Measurements from ENCODE around the gene SDHD. TPM values are rescaled to one million over a fixed set of nuclear protein-coding genes. Genes with fewer than 3 reads are reported as not detected.

The SDHD gene
- total and polyA plus RNA-seq, 2 donors from 2014 or later = 111 to 288 TPM

DNA sequence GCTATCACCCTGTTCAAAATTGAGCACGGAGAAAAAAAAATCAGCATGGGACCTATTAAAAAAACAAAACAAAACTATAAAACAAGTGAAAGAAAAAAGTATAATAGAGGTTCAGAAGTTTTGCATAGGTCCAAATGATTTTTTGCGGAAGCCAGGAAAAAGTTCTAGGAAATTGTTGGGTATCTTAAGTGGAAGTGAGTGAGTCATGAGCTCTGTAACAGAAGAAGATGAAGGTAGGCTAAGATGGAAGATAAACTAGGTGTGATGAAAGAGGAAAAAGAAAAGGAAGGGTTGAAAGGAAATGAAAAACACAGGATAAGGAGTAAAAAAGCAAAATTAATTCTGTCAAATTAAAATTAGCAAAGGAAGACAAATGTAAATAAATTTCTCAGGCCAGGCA, 27.8 kb downstream of the SDHD start:
- intact Hi-C loops (cut with DNase I) = no loop called here

DNA sequence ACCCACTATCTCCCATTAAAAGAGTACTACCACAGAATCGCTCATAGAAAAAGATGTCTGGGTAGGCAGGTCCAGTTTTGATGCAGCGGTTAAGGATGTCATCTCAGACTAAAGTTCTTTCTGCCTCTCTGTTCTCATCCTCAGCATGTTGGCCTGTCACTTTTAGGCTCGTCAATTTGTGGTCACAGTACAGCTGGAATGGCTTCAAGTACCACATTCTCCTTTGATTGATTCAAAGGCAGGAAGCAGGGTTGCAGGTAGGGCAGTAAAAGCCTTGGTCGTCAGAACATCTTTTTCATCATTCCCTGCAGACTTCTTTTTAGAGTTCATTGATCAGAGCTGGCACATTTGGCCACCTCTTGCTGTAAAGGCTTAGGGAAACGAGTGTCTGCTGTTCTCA, 28.7 kb downstream of the SDHD start:
- Histone ChIP-seq H3K27ac (ENCODE audit: low read depth in 2 of 2, low read length in 2 of 2) (no peak overlapping the region), H3K27me3 (ENCODE audit: control insufficient read depth, insufficient read depth, low read length) (no peaks in the 10 kb centered on the region), H3K9ac (ENCODE audit: low read length in 3 of 3) (no peak overlapping the region), H3K4me3 (ENCODE audit: low read length in 3 of 3) (no peak overlapping the region), H3K4me1 (ENCODE audit: control insufficient read depth in 2 of 3, insufficient read depth in 2 of 3, low read depth in 1 of 3, low read length in 3 of 3) (no peaks in the 10 kb centered on the region), H3K36me3 (ENCODE audit: control insufficient read depth in 2 of 3, insufficient read depth in 3 of 3, low read length in 3 of 3) (no peaks in the 10 kb centered on the region), H3K9me3 (ENCODE audit: control insufficient read depth in 2 of 3, insufficient read depth in 1 of 3, low read length in 3 of 3) (no peaks in the 10 kb centered on the region)
- DNase-seq = no peak
- intact Hi-C loops (cut with DNase I) = no loop called here
- no peak for FAIRE-seq
- TF ChIP-seq, protein P1, sequence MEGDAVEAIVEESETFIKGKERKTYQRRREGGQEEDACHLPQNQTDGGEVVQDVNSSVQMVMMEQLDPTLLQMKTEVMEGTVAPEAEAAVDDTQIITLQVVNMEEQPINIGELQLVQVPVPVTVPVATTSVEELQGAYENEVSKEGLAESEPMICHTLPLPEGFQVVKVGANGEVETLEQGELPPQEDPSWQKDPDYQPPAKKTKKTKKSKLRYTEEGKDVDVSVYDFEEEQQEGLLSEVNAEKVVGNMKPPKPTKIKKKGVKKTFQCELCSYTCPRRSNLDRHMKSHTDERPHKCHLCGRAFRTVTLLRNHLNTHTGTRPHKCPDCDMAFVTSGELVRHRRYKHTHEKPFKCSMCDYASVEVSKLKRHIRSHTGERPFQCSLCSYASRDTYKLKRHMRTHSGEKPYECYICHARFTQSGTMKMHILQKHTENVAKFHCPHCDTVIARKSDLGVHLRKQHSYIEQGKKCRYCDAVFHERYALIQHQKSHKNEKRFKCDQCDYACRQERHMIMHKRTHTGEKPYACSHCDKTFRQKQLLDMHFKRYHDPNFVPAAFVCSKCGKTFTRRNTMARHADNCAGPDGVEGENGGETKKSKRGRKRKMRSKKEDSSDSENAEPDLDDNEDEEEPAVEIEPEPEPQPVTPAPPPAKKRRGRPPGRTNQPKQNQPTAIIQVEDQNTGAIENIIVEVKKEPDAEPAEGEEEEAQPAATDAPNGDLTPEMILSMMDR (IDR thresholded peaks at IDR 0.05; ENCODE audit: borderline replicate concordance, extremely low read depth, insufficient read depth) = no peak

More for the DNA sequence above, 27.8 kb downstream of the SDHD start:
- Histone ChIP-seq H3K4me3 (ENCODE audit: low read length in 3 of 3) (no peak overlapping the region), H3K9ac (ENCODE audit: low read length in 3 of 3) (no peak overlapping the region), H3K4me1 (ENCODE audit: control insufficient read depth in 2 of 3, insufficient read depth in 2 of 3, low read depth in 1 of 3, low read length in 3 of 3) (no peaks in the 10 kb centered on the region), H3K27ac (ENCODE audit: low read depth in 2 of 2, low read length in 2 of 2) (no peak overlapping the region), H3K36me3 (ENCODE audit: control insufficient read depth in 2 of 3, insufficient read depth in 3 of 3, low read length in 3 of 3) (no peaks in the 10 kb centered on the region), H3K27me3 (ENCODE audit: control insufficient read depth, insufficient read depth, low read length) (no peaks in the 10 kb centered on the region), H3K9me3 (ENCODE audit: control insufficient read depth in 2 of 3, insufficient read depth in 1 of 3, low read length in 3 of 3) (no peaks in the 10 kb centered on the region)
- TF ChIP-seq, protein P1 (IDR thresholded peaks at IDR 0.05; ENCODE audit: borderline replicate concordance, extremely low read depth, insufficient read depth) = no peak
- FAIRE-seq = no peak
- DNase-seq = no peak

DNA sequence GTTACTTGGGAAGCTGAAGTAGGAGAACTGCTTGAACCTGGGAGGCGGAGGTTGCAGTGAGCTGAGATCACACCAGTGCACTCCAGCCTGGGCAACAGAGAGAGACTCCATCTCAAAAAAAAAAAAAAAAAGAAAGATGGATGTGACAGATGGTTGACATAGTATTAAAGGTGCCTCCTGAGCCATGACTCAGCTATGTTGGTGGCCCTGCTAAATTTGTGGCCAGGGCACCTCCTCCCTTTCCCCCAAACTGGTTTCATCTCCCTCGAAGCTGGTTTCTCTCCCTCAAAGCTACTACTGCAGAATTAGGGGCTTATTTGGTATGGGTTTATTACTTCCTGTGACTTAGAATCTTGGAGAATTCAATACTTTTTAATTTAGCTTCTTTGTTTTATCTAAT, 31.5 kb downstream of the SDHD start:
- no peak overlapping the region for H3K9ac ChIP-seq (ENCODE audit: low read length in 3 of 3)
- H3K4me3 ChIP-seq (ENCODE audit: low read length in 3 of 3) = no peak overlapping the region
- TF ChIP-seq, protein P1 (IDR thresholded peaks at IDR 0.05; ENCODE audit: borderline replicate concordance, extremely low read depth, insufficient read depth) = no peak
- no peaks in the 10 kb centered on the region for H3K9me3 ChIP-seq (ENCODE audit: control insufficient read depth in 2 of 3, insufficient read depth in 1 of 3, low read length in 3 of 3)
- DNase-seq (no peak), FAIRE-seq (no peak)
- no peak overlapping the region for H3K27ac ChIP-seq (ENCODE audit: low read depth in 2 of 2, low read length in 2 of 2)
- H3K27me3 ChIP-seq (ENCODE audit: control insufficient read depth, insufficient read depth, low read length) = no peaks in the 10 kb centered on the region
- no peaks in the 10 kb centered on the region for H3K4me1 ChIP-seq (ENCODE audit: control insufficient read depth in 2 of 3, insufficient read depth in 2 of 3, low read depth in 1 of 3, low read length in 3 of 3)
- intact Hi-C loops (cut with DNase I) = no loop called here
- no peaks in the 10 kb centered on the region for H3K36me3 ChIP-seq (ENCODE audit: control insufficient read depth in 2 of 3, insufficient read depth in 3 of 3, low read length in 3 of 3)

DNA sequence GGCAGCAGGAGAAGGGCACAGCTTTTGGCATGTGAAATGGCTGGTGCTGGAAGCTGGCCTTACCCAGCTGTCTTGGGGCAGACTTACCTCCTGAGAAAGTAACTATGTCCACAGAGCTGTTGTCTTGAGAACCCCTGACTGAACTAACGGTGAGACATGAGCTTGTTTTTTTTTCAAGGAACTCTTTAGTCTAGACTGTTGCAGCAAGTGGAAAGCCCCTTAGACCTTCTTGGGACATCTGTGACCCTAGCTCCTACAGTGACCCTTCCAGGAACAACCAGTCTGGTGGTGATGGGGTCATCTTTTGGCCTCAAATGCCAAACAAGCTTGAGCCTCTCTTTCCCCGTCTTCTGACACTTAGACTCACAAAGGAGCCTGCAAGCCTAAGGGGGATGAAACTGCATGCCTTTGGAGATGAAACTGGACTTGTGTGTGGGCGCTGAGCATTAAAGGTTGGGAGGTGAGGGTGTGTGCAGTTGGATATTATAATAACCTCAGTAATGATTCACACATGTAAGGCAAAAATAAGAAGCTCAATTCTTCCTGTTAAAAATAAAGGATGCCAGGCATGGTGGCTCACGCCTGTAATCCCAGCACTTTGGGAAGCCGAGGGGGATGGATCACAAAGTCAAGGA, 35.4 kb downstream of the SDHD start:
- no peaks in the 10 kb centered on the region for H3K36me3 ChIP-seq (ENCODE audit: control insufficient read depth in 2 of 3, insufficient read depth in 3 of 3, low read length in 3 of 3)
- FAIRE-seq (no peak), DNase-seq (no peak)
- no peaks in the 10 kb centered on the region for H3K27me3 ChIP-seq (ENCODE audit: control insufficient read depth, insufficient read depth, low read length)
- H3K27ac ChIP-seq (ENCODE audit: low read depth in 2 of 2, low read length in 2 of 2) = no peak overlapping the region
- H3K9me3 ChIP-seq (ENCODE audit: control insufficient read depth in 2 of 3, insufficient read depth in 1 of 3, low read length in 3 of 3) = no peaks in the 10 kb centered on the region
- H3K9ac ChIP-seq (ENCODE audit: low read length in 3 of 3) = no peak overlapping the region
- TF ChIP-seq, protein P1 (IDR thresholded peaks at IDR 0.05; ENCODE audit: borderline replicate concordance, extremely low read depth, insufficient read depth) = no peak
- H3K4me1 ChIP-seq (ENCODE audit: control insufficient read depth in 2 of 3, insufficient read depth in 2 of 3, low read depth in 1 of 3, low read length in 3 of 3) = no peaks in the 10 kb centered on the region
- no peak overlapping the region for H3K4me3 ChIP-seq (ENCODE audit: low read length in 3 of 3)
- intact Hi-C loops (cut with DNase I) = no loop called here

Measured in kidney (tissue), 14 donors.